Measurements from ENCODE around the gene LHX4.

The LHX4 gene

GRCh38 chr1:180218806-180219765, 11.0 kb upstream of the LHX4 start:
- H3K27ac ChIP-seq, result no peak overlapping the region
- TF ChIP-seq CTCF (IDR thresholded peaks at IDR 0.05) (no peak), ZFX (IDR thresholded peaks at IDR 0.05; ENCODE audit: borderline replicate concordance) (no peak)

- H3K27ac ChIP-seq, result no peak overlapping the region
- TF ChIP-seq CTCF (IDR thresholded peaks at IDR 0.05) (no peak), ZFX (IDR thresholded peaks at IDR 0.05; ENCODE audit: borderline replicate concordance) (no peak)
Measured at GRCh38 chr1:180219776-180220175, 10.3 kb upstream of the LHX4 start.

- no peak overlapping the region for H3K27ac ChIP-seq
- TF ChIP-seq ZFX (IDR thresholded peaks at IDR 0.05; ENCODE audit: borderline replicate concordance) (no peak), CTCF (IDR thresholded peaks at IDR 0.05) (no peak)
Measured at GRCh38 chr1:180221462-180221861, 8.6 kb upstream of the LHX4 start.

- TF ChIP-seq CTCF (IDR thresholded peaks at IDR 0.05) (no peak), ZFX (IDR thresholded peaks at IDR 0.05; ENCODE audit: borderline replicate concordance) (no peak)
- no peak overlapping the region for H3K27ac ChIP-seq
Measured at GRCh38 chr1:180224902-180225301, 5.2 kb upstream of the LHX4 start.

GRCh38 chr1:180225403-180225802, 4.7 kb upstream of the LHX4 start:
- no peak for TF ChIP-seq CTCF (IDR thresholded peaks at IDR 0.05)
- no peak for TF ChIP-seq ZFX (IDR thresholded peaks at IDR 0.05; ENCODE audit: borderline replicate concordance)

GRCh38 chr1:180227861-180228647, 2.0 kb upstream of the LHX4 start:
- H3K27ac ChIP-seq, result no peak overlapping the region
- no peak for TF ChIP-seq CTCF (IDR thresholded peaks at IDR 0.05)
- no peak for TF ChIP-seq ZFX (IDR thresholded peaks at IDR 0.05; ENCODE audit: borderline replicate concordance)

More at GRCh38 chr1:180225403-180225802, 4.7 kb upstream of the LHX4 start:
- no peak overlapping the region for H3K27ac ChIP-seq
